ENCODE data around the gene RTRAF.

The RTRAF gene

DNA sequence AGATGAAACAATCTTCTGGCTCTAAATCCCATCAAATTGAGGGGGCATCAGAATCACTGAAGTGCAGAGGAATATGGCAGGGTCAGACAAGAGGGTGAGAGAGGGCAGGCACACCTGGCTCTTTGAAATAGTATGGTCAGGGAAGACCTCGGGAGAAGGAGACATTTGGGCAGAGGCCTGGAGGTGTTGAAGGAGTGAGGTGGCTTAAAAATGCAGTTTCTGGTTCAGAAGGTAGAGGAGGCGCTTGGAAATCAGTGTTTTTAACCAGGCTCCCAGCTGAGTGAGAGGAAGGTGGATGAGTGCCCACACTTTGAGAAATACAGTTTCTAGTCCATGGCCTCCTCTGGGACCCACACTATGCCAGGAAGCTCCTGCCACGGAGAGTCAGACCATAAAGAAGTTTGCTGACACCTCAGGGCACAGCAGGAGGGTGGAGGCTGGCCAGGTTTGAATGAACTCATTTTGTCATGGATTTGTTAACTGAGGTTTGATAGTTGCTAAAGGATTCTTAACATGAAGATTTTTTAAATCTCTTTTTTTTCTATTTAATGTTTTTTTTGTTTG is 59.4 kb downstream of the RTRAF start:
- DNase-seq (ENCODE audit: low read depth in 3 of 3, low spot score in 1 of 3): no peak

GRCh38 chr14:52049271-52049670 is 59.9 kb downstream of the RTRAF start:
- DNase-seq (ENCODE audit: low read depth in 3 of 3, low spot score in 1 of 3): no peak

DNA sequence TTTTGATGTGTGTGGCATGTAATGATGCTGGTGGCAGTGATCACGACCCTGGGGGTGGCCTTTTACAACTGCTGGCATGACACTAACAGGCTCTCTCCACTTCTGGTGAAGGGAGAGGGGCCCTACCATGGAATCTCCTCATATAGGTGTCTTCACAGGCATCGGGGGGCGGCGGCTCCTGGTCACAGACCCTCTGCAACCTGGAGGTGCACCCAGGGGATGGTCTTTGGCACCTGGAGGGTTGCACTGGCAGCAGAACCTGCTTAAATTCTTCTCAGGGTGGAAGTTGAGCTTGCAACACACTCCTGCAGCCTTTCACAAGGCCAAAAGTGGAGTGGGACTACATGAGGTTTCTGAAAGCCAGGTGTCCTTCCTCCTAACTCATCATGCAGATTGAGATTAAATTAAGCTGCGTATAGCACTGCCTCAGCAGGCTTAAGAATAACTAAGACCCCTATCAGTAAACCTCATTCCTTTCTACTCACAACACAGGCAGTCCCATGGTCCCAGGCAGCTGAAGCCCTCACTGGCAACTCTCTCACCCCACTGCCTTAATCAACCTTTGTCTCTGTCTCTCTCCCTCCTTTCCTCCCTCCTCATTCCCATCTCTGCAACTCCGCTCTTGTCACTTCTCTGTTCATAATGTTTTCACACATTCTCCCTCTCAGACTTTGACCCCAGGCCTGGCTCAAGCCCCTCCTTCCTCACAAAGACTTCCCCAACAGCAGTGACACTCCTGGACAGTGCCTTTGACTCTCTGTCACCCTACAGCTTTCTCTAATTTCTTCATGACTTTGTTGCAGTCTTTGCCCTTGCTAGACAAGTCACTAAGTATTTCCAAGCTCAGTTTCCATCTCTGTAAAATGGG is 60.6 kb downstream of the RTRAF start:
- no peak for DNase-seq (ENCODE audit: low read depth in 3 of 3, low spot score in 1 of 3)

DNA sequence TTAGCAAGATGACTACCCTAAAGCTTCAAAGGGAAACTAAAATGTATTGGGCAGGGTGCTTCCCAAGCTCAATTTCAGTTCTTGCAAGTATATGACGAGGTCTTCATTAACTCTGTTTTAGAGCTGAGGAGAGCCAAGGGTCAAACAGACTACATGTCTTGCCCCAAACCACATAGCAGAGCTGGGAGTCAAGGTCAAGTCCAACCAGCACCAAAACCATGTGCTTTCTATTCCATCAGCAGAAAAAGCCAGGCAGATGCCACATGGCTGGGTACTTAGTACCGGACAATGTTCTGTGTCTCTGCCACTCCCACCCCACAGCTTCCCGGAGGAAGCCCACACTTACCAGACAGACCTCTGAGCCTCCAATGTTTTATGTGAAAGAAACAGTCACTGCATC is 61.9 kb downstream of the RTRAF start:
- DNase-seq (ENCODE audit: low read depth in 3 of 3, low spot score in 1 of 3): no peak

DNA sequence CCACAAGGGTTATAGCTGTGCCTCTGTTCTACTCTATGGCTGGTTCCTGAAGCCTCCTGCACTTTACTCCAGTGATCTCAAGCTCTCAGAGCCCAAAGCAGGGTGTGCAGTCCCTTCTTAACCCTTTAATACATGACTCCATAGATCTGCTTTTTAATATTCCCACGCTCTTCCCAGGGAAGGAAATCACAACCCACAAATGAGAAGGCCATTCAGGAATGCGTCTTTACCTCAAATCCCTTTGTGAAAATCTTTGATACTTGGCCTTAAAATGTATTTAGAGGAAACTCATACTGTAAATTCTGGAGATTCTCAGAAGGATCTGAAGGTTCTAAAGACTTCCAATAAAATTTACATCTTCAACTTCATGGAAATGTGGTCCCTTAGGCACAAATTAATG is 62.5 kb downstream of the RTRAF start:
- no peak for DNase-seq (ENCODE audit: low read depth in 3 of 3, low spot score in 1 of 3)

DNA sequence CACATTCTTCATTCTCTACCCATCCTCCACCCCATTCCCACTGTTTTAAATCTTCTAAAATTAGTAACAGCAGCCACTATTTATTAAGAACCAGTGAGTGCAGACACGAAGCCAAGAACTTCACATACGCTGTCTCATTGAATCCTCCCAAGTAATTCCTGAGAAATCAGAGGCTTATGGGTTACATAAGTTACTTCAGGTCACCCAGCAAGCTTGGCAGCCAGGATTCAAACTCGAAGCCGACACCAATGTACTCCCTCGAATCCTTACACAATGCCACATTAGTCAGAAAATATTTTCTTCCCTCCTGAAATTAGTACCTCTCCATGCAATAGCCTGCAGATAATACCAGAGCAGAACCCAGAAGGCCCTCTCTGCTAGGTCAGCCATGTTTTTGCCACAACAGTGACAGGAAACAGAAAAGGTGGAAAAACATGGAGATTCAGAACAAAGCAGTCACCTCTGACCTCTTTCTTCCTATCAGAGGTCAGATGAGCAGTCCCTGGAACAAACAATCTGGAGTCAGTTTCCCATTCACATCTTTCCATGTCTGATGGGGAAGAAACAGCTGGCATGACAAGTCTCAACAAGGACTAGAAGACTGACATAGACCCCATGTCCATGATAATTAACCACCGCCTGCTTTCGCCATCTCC is 63.1 kb downstream of the RTRAF start:
- no peak for DNase-seq (ENCODE audit: low read depth in 3 of 3, low spot score in 1 of 3)

- no peak for DNase-seq (ENCODE audit: low read depth in 3 of 3, low spot score in 1 of 3)
These were observed 63.7 kb downstream of the RTRAF start for GRCh38 chr14:52053044-52053443.

DNA sequence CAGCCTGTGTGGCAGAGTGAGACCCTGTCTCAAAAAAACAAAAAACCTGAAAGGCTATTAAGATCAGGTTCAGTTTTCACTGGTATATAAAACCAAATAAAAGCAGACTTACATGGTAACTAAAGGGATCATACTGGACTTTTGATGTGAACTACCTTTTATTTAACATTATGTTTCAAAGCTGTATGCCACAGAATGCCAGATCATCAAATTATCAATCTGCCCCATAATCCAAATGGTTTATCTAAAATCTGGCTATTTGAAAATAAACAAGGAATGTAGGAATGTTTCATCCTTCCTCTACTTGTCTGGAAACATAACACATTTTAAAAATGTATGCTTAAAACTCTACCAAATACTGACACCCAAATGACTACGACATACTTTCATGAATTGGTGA is 65.3 kb downstream of the RTRAF start:
- DNase-seq (ENCODE audit: low read depth in 3 of 3, low spot score in 1 of 3): no peak

DNA sequence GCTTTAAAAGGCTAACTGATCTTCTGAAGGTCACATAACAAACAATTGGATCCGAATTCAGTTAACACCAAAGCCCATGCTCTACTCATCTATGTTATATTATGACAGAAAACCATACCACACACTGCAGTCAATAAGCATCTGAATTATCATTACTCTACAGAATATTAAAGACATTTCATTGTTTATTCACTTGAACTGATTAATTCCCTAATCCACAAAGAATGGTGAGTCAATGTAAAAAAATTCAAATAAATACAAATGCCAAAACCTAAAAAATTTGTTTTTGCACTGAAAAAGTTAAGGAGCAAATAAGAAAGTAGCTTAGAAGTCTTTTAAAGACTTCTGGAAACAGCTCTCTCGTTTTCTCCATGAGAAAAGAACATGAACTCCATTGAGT is 65.8 kb downstream of the RTRAF start:
- no peak for DNase-seq (ENCODE audit: low read depth in 3 of 3, low spot score in 1 of 3)

- no peak for DNase-seq (ENCODE audit: low read depth in 3 of 3, low spot score in 1 of 3)
These were observed 69.0 kb downstream of the RTRAF start for GRCh38 chr14:52058341-52058740.

GRCh38 chr14:52059649-52060048 is 70.3 kb downstream of the RTRAF start:
- DNase-seq (ENCODE audit: low read depth in 3 of 3, low spot score in 1 of 3): no peak

DNA sequence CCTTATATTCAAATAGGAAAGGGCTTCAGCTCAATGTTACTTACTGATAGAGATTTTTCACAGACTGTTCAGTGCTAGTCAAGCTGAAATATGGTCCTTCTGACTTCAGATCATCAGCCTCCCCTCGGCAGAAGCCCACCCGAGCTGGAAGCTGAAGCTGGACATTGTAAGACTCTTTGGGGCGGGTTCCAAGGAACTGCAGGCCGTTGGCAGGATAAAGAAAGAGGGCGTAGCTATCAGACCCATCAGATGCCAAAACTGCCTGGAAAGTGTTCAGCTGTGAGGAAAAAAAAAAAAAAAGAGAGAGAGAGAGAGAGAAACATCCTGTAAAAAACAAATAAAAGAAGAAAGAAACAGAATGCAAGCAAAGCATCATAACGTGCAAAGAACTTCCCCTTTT is 70.7 kb downstream of the RTRAF start:
- no peak for DNase-seq (ENCODE audit: low read depth in 3 of 3, low spot score in 1 of 3)
